Measurements from ENCODE around the gene MPND. TPM values are rescaled to one million over a fixed set of nuclear protein-coding genes. Genes with fewer than 3 reads are reported as not detected.

MPND gene
- total and polyA plus RNA-seq, 2 of the 13 experiments (the other 11 are each of a cell fraction or from before 2014, with no cell fraction given): 10.8 to 15.8 TPM

GRCh38 chr19:4342615-4343369 lies 570 bp upstream of the MPND start:
- POLR2A ChIA-PET: interaction anchor here (0.8 to 4.7 kb wide), 38 partner anchors 10 to 284 kb away, joined by 3 to 66 read pairs (median 4); partner anchors contain the start of genes CHAF1A, HDGFL2, LRG1 and PLIN5
- FAIRE-seq: peak; percentile 100
- peak; percentile 93 for ATAC-seq
- Histone ChIP-seq H2AFZ (ENCODE audit: low read length) (no peak overlapping the region), H3K79me2 (ENCODE audit: insufficient read depth, low read length) (peaks cover 3% of the 10 kb centered on the region), H3K9ac (ENCODE audit: insufficient read depth, low read depth, low read length) (peak overlapping the region; percentile 88), H3K4me2 (ENCODE audit: low read depth, low read length) (peak overlapping the region; percentile 99), H3K27ac (ENCODE audit: extremely low read length, insufficient read depth, low read length) (peak overlapping the region; percentile 98), H4K20me1 (ENCODE audit: insufficient read depth, low read length) (no peaks in the 10 kb centered on the region), H3K36me3 (replicated peaks in 1 of 2; ENCODE audit: control insufficient read depth in 1 of 2, insufficient read depth in 2 of 2, low read length in 2 of 2) (no peaks in the 10 kb centered on the region), H3K9me3 (ENCODE audit: low read length) (no peaks in the 10 kb centered on the region), H3K27me3 (ENCODE audit: control insufficient read depth in 1 of 2, insufficient read depth in 2 of 2, low read length in 2 of 2) (no peaks in the 10 kb centered on the region; a peak in 1 of 5 replicates), H3K4me1 (ENCODE audit: insufficient read depth, low read length) (peaks cover 55% of the 10 kb centered on the region), H3K4me3 (replicated peaks in 1 of 3; ENCODE audit: insufficient read depth in 1 of 3, low read depth in 2 of 3, low read length in 3 of 3) (peak overlapping the region; percentile 69 to 88 (median 88))
- no TSS peak for BruUV-seq (replicated peaks)
- in situ Hi-C loops (cut with HindIII; ENCODE audit: extremely low pct_ligation_motif_present, low pct_unique_long_range_greater_than_20kb) (no loop called here), intact Hi-C loops (cut with micrococcal nuclease; ENCODE audit: unreplicated experiment) (loop anchor here (1.0 to 5.0 kb wide), 3 partner anchors 32 to 715 kb away; partner anchors contain the start of gene CACTIN)
- CTCF ChIA-PET (ENCODE audit: low intra/inter-chr PET ratio, low total read pairs): no interaction called here
- 0% methylated on average over 14 of the region's 39 CpGs for WGBS (ENCODE audit: low lambda C conversion rate)
- DNase-seq (ENCODE audit: low spot score): peak; percentile 100
- TF ChIP-seq, protein P1, sequence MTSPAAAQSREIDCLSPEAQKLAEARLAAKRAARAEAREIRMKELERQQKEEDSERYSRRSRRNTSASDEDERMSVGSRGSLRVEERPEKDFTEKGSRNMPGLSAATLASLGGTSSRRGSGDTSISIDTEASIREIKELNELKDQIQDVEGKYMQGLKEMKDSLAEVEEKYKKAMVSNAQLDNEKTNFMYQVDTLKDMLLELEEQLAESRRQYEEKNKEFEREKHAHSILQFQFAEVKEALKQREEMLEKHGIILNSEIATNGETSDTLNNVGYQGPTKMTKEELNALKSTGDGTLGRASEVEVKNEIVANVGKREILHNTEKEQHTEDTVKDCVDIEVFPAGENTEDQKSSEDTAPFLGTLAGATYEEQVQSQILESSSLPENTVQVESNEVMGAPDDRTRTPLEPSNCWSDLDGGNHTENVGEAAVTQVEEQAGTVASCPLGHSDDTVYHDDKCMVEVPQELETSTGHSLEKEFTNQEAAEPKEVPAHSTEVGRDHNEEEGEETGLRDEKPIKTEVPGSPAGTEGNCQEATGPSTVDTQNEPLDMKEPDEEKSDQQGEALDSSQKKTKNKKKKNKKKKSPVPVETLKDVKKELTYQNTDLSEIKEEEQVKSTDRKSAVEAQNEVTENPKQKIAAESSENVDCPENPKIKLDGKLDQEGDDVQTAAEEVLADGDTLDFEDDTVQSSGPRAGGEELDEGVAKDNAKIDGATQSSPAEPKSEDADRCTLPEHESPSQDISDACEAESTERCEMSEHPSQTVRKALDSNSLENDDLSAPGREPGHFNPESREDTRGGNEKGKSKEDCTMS (CRISPR knock-in tag; conservative IDR thresholded peaks at IDR 0.05): no peak
- TF ChIP-seq GABPA (IDR thresholded peaks at IDR 0.05; ENCODE audit: low read depth, low read length): no peak
- TF ChIP-seq GABPA (CRISPR knock-in tag; IDR thresholded peaks at IDR 0.05; ENCODE audit: low read depth): no peak; the same call in 1 of the 2 replicates
- no peak for TF ChIP-seq RNF2 (conservative IDR thresholded peaks at IDR 0.05; ENCODE audit: low read depth)
- TF ChIP-seq, protein P2, sequence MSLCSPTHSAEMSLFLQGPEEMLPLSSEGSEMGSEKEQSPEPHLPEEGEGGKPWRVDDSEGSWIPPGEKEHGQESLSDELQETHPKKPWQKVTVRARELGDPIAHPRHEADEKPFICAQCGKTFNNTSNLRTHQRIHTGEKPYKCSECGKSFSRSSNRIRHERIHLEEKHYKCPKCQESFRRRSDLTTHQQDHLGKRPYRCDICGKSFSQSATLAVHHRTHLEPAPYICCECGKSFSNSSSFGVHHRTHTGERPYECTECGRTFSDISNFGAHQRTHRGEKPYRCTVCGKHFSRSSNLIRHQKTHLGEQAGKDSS (CRISPR knock-in tag; IDR thresholded peaks at IDR 0.05; ENCODE audit: borderline replicate concordance, low read depth): no peak; the same call in 1 of the 2 replicates
- TF ChIP-seq KAT8 (CRISPR knock-in tag; IDR thresholded peaks at IDR 0.05): peak; percentile 89
- TF ChIP-seq PITX1 (CRISPR knock-in tag; IDR thresholded peaks at IDR 0.05): peak; percentile 66; the same call in 1 of the 2 replicates
- TF ChIP-seq GATA4 (IDR thresholded peaks at IDR 0.05; ENCODE audit: borderline replicate concordance, low read depth): peak; percentile 36; the same call in 1 of the 2 replicates
- no peak; the same call in 1 of the 2 replicates for TF ChIP-seq CSRNP1 (CRISPR knock-in tag; IDR thresholded peaks at IDR 0.05)
- TF ChIP-seq MIXL1 (CRISPR knock-in tag; IDR thresholded peaks at IDR 0.05): peak; percentile 66; the same call in 1 of the 2 replicates
- peak; percentile 62 for TF ChIP-seq YEATS4 (CRISPR knock-in tag; IDR thresholded peaks at IDR 0.05; ENCODE audit: borderline replicate concordance)
- no peak for TF ChIP-seq NFKBIZ (CRISPR knock-in tag; IDR thresholded peaks at IDR 0.05)
- peak; percentile 98 for TF ChIP-seq NFYC (CRISPR knock-in tag; IDR thresholded peaks at IDR 0.05)
- no peak for TF ChIP-seq EZH2 (conservative IDR thresholded peaks at IDR 0.05; ENCODE audit: low read depth, low read length)
- TF ChIP-seq, protein P3, sequence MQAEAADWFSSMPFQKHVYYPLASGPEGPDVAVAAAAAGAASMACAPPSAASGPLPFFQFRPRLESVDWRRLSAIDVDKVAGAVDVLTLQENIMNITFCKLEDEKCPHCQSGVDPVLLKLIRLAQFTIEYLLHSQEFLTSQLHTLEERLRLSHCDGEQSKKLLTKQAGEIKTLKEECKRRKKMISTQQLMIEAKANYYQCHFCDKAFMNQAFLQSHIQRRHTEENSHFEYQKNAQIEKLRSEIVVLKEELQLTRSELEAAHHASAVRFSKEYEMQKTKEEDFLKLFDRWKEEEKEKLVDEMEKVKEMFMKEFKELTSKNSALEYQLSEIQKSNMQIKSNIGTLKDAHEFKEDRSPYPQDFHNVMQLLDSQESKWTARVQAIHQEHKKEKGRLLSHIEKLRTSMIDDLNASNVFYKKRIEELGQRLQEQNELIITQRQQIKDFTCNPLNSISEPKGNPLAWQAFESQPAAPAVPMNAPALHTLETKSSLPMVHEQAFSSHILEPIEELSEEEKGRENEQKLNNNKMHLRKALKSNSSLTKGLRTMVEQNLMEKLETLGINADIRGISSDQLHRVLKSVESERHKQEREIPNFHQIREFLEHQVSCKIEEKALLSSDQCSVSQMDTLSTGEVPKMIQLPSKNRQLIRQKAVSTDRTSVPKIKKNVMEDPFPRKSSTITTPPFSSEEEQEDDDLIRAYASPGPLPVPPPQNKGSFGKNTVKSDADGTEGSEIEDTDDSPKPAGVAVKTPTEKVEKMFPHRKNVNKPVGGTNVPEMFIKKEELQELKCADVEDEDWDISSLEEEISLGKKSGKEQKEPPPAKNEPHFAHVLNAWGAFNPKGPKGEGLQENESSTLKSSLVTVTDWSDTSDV (CRISPR knock-in tag; IDR thresholded peaks at IDR 0.05): no peak
- no peak for TF ChIP-seq ZFAT (CRISPR knock-in tag; conservative IDR thresholded peaks at IDR 0.05)
- peak; percentile 47; the same call in 1 of the 2 replicates for TF ChIP-seq GATAD2A (CRISPR knock-in tag; IDR thresholded peaks at IDR 0.05)

Data from HepG2 (cell line).